GM12878 (cell line): ENCODE measurements around the gene IL17RA.

Source experiments
- CTCF ChIP-seq, 3 experiments: IDR thresholded peaks in 2 of 3; conservative IDR thresholded peaks in 1 of 3; 2 replicates each; pipeline ENCODE4 v1.5.1; 2011; ENCODE audit warnings: low read depth in 3 of 3, low read length in 3 of 3, mild to moderate bottlenecking in 3 of 3, control low read depth in 2 of 3, moderate library complexity in 2 of 3, inconsistent platforms in 1 of 3, mixed read lengths in 1 of 3; ENCODE audit not compliant: control insufficient read depth in 2 of 3, insufficient read depth in 1 of 3; ENCODE audit errors: extremely low read depth in 1 of 3
- MAX ChIP-seq: IDR thresholded peaks from 2 replicates; pipeline ENCODE4 v1.6.1; 2012; ENCODE audit warnings: low read depth, low read length, improper control_type of control experiment
- TAF1 ChIP-seq: IDR thresholded peaks from 2 replicates; pipeline ENCODE4 v1.6.1; 2011; ENCODE audit warnings: mild to moderate bottlenecking, low read depth, low read length, borderline replicate concordance
- USF2 ChIP-seq: IDR thresholded peaks from 2 replicates; pipeline ENCODE4 v1.6.1; 2011; ENCODE audit warnings: low read depth, low read length, improper control_type of control experiment, borderline replicate concordance

GRCh38 chr22:17064498-17065100 is 20.2 kb upstream of the IL17RA start:
- TF ChIP-seq TAF1 = no peak
- TF ChIP-seq MAX = no peak
- no peak for TF ChIP-seq CTCF (IDR thresholded peaks at IDR 0.05 in 2 of 3, conservative IDR thresholded peaks at IDR 0.05 in 1 of 3; ENCODE audit: control insufficient read depth in 2 of 3, extremely low read depth in 1 of 3, insufficient read depth in 1 of 3, low read depth in 3 of 3, low read length in 3 of 3)
- TF ChIP-seq USF2 = no peak
